GM12878 (cell line): ENCODE measurements around the gene SYMPK. TPM values are rescaled to one million over a fixed set of nuclear protein-coding genes. Genes with fewer than 3 reads are reported as not detected.

Experiments
- ATAC-seq: fragments of 200-7000 bp; cut with Tn5 transposase; 3 replicates; pipeline ENCODE4 v1.9.1; 2020; ENCODE audit warnings: mild to moderate bottlenecking, moderate library complexity
- BruUV-seq: library from RNA; stranded (reverse); fragments of 400-500 nt; replicated peaks from 2 replicates; lab custom pipeline; 2021; lab: Mats Ljungman, UMichigan
- CTCF ChIA-PET: fragments of 300-600 bp; sonication (Branson Sonifier 250); formaldehyde crosslinking; extraction: SDS; loops from one replicate; lab custom pipeline; 2021; ENCODE audit warnings: inconsistent platforms; lab: Yijun Ruan, JAX
- POLR2A ChIA-PET: fragments of 350-600 bp; formaldehyde crosslinking; extraction: SDS; loops from one replicate; lab custom pipeline; 2021; ENCODE audit warnings: inconsistent platforms; lab: Charles Lee
- RAD21 ChIA-PET: fragments of 300-600 bp; sonication (Branson Sonifier 250); formaldehyde crosslinking; loops from one replicate; lab custom pipeline; 2023; ENCODE audit warnings: antibody characterized with exemption; ENCODE audit not compliant: unreplicated experiment; lab: Charles Lee
- SMC1A ChIA-PET: fragments of 300-600 bp; sonication (Branson Sonifier 250); formaldehyde crosslinking; loops from one replicate; lab custom pipeline; 2023; ENCODE audit not compliant: unreplicated experiment, uncharacterized antibody; lab: Charles Lee
- DNase-seq: peaks from one replicate; pipeline ENCODE4 v3.0.0-alpha.2; 2011; ENCODE audit warnings: low read depth, low spot score
- FAIRE-seq: peaks from 3 replicates; lab custom pipeline; 2011; peaks lifted over from hg19 to GRCh38; lab: Jason Lieb, UNC
- H2AFZ ChIP-seq: 2 replicates; pipeline ENCODE4 v1.6.0; 2011; ENCODE audit warnings: low read depth, low read length, control low read depth; ENCODE audit not compliant: control insufficient read depth
- H3K27ac ChIP-seq: 2 replicates; pipeline ENCODE4 v1.5.1; 2011; ENCODE audit warnings: control low read depth; ENCODE audit not compliant: control insufficient read depth, insufficient read depth
- H3K27me3 ChIP-seq, 2 experiments: replicated peaks in 1 of 2; 2 replicates each; pipeline versions ENCODE4 v1.6.0 to v1.6.1; 2011; ENCODE audit warnings: low read length in 1 of 2; ENCODE audit not compliant: control insufficient read depth in 2 of 2, insufficient read depth in 2 of 2
- H3K36me3 ChIP-seq, 2 experiments: 2 replicates each; pipeline ENCODE4 v1.5.1; 2011; ENCODE audit warnings: low read length in 1 of 2; ENCODE audit not compliant: control insufficient read depth in 2 of 2, insufficient read depth in 2 of 2
- H3K4me1 ChIP-seq: 2 replicates; pipeline ENCODE4 v1.6.1; 2011; ENCODE audit warnings: mild to moderate bottlenecking, low read length, moderate library complexity, mixed read lengths; ENCODE audit not compliant: control insufficient read depth, insufficient read depth
- H3K4me2 ChIP-seq: 2 replicates; pipeline ENCODE4 v1.6.0; 2011; ENCODE audit warnings: control low read depth; ENCODE audit not compliant: control insufficient read depth, insufficient read depth
- H3K4me3 ChIP-seq: fragments of 200-600 bp; sonication (generic); 2 replicates; pipeline ENCODE4 v1.5.1; 2016
- H3K79me2 ChIP-seq: 2 replicates; pipeline ENCODE4 v1.6.0; 2011; ENCODE audit warnings: low read length; ENCODE audit not compliant: control insufficient read depth, insufficient read depth
- H3K9ac ChIP-seq: 2 replicates; pipeline ENCODE4 v1.8.0; 2011; ENCODE audit warnings: low read length, control low read depth, mixed read lengths; ENCODE audit not compliant: control insufficient read depth, insufficient read depth
- H3K9me3 ChIP-seq: replicated peaks from 3 replicates; pipeline ENCODE4 v1.5.1; 2011; ENCODE audit warnings: mild to moderate bottlenecking, low read length; ENCODE audit not compliant: control insufficient read depth, insufficient read depth
- H4K20me1 ChIP-seq: 2 replicates; pipeline ENCODE4 v1.6.0; 2011; ENCODE audit not compliant: control insufficient read depth, insufficient read depth
- BHLHE40 ChIP-seq, 2 experiments: fragments of 450-650 bp in 1 of 2; IDR thresholded peaks; 2 replicates each; pipeline ENCODE4 v1.6.1; 2011 to 2017; ENCODE audit warnings: low read depth in 2 of 2, borderline replicate concordance in 1 of 2, improper control_type of control experiment in 1 of 2, low read length in 1 of 2, mild to moderate bottlenecking in 1 of 2
- CBX5 ChIP-seq: sonication (generic); IDR thresholded peaks from 2 replicates; pipeline ENCODE4 v1.6.1; 2016; ENCODE audit warnings: low read depth, moderate library complexity, mild to moderate bottlenecking, inconsistent platforms
- DPF2 ChIP-seq: fragments of 450-650 bp; IDR thresholded peaks from 2 replicates; pipeline ENCODE4 v1.6.1; 2017; ENCODE audit warnings: mild to moderate bottlenecking
- EGR1 ChIP-seq, 2 experiments: IDR thresholded peaks; 1 replicate in 1 of 2; 2 replicates in 1 of 2; pipeline ENCODE4 v1.6.1; 2011 to 2012; ENCODE audit warnings: low read depth in 2 of 2, low read length in 2 of 2, borderline replicate concordance in 1 of 2, mild to moderate bottlenecking in 1 of 2, moderate library complexity in 1 of 2
- IKZF1 ChIP-seq: fragments of 450-650 bp; conservative IDR thresholded peaks from 2 replicates; pipeline ENCODE4 v1.6.1; 2017; ENCODE audit warnings: antibody characterized with exemption, mild to moderate bottlenecking
- NRF1 ChIP-seq: conservative IDR thresholded peaks from 2 replicates; pipeline ENCODE4 v1.6.1; 2011; ENCODE audit warnings: mild to moderate bottlenecking, low read depth, low read length, improper control_type of control experiment
- POLR2A ChIP-seq: IDR thresholded peaks from 2 replicates; pipeline ENCODE4 v1.6.1; 2011; ENCODE audit warnings: low read depth, mild to moderate bottlenecking, low read length
- RBBP5 ChIP-seq: fragments of 200-600 bp; sonication (generic); conservative IDR thresholded peaks from 2 replicates; pipeline ENCODE4 v1.6.1; 2016
- SMC3 ChIP-seq: IDR thresholded peaks from 2 replicates; pipeline ENCODE4 v1.6.1; 2011; ENCODE audit warnings: low read length, improper control_type of control experiment, borderline replicate concordance
- WGBS: methylation state at CpG from one replicate; pipeline ENCODE4 v1.1.6; 2016; ENCODE audit warnings: low lambda C conversion rate; ENCODE audit not compliant: insufficient replicate concordance, insufficient coverage; ENCODE audit errors: missing lambda C conversion rate; 5-methylcytosine and 5-hydroxymethylcytosine counted together
- in situ Hi-C: fragments of 300-500 bp; cut with MboI; formaldehyde crosslinking; loops from 9 replicates; pipeline ENCODE4 v1.14.3; 2018; ENCODE audit warnings: mixed read lengths
- intact Hi-C: fragments of 100-400 bp; cut with micrococcal nuclease; formaldehyde crosslinking; loops from one replicate; pipeline ENCODE4 v1.14.2; 2022; ENCODE audit not compliant: unreplicated experiment
- polyA plus RNA-seq, 11 experiments: library from polyadenylated mRNA; depleted of rRNA in 4 of 11; unstranded in 6 of 11; stranded (reverse) in 5 of 11; fragments of >200 nt; fragmentation: Nextera tagmentation in 4 of 11; fragmentation: Illumina TruSeq in 1 of 11; extraction: Ambion mirVana in 4 of 11; extraction: Trizol in 1 of 11; gene quantifications; 1 replicate in 1 of 11; 2 replicates in 10 of 11; pipeline versions ENCODE4 v1.2.1 to v1.2.3, GENCODE V29; 2011 to 2016; ENCODE audit warnings: inconsistent platforms in 2 of 11, missing spikeins in 2 of 11, low read depth in 1 of 11
- total RNA-seq, 4 experiments: library from RNA; depleted of rRNA in 3 of 4; stranded (reverse); fragments of >200 nt in 3 of 4; fragmentation: Illumina TruSeq in 1 of 4; extraction: Trizol in 1 of 4; gene quantifications; 2 replicates each; pipeline versions ENCODE4 v1.2.1 to v1.2.3, GENCODE V29; 2013 to 2021
- TF ChIP-seq, protein P1 (sequence below): fragments of 450-650 bp; IDR thresholded peaks from 2 replicates; pipeline ENCODE4 v1.6.1; 2017; ENCODE audit warnings: mild to moderate bottlenecking, moderate library complexity
- TF ChIP-seq, protein P2 (sequence below): fragments of 450-650 bp; IDR thresholded peaks from 2 replicates; pipeline ENCODE4 v1.6.1; 2017; ENCODE audit warnings: mild to moderate bottlenecking, moderate library complexity

SYMPK gene
- total and polyA plus RNA-seq, 10 of the 15 experiments (the other 5 are each of a cell fraction or from before 2014, with no cell fraction given): 0.49 to 109 (median 42.5) TPM

DNA sequence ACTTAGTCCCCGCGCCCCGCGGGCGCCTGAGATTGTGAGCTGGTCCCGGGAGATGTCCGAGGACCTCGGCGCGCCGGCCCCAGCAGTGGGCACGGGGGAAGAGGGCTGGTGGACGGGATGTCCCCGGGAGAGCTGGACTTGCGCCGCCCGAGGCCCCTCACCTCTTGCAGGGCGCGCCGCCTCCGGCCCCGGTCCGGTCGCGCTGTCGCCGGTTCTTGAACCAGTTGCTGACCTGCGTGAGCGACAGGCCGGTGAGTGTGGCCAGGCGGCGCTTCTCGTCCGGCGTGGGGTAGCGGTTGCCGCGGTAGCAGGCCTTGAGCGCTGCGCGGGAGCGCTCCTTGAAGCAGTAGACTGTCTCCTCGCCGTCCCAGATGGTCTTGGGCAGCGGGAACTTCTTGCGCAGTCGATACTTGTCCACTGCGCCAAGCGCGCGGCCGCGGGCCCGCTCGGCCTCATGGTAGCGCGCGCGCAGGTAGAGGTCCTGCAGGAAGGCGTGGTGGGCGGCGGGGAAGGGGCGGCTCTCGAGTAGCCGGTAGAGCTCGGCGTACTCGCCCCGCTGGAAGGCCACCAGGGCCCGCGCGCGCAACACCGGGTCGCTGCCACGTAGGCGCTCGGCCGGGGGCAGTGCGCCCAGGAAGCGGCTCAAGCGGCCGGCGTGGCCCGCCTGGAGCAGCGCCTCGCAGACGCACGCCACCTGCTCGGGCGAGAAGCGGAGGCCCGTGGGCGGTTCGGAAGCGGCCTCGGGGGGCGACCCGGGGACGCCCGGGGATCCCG is 94.9 kb downstream of the SYMPK start:
- Histone ChIP-seq H3K79me2 (no peaks in the 10 kb centered on the region; the same call in 1 of the 2 replicates), H3K4me2 (peak overlapping the region; percentile 77), H3K9ac (peak overlapping the region; percentile 75; the same call in 1 of the 2 replicates), H2AFZ (peak overlapping the region; percentile 49), H3K4me3 (peak overlapping the region; percentile 98), H3K27me3 (no peaks in the 10 kb centered on the region), H3K4me1 (peaks cover 4% of the 10 kb centered on the region), H3K9me3 (no peaks in the 10 kb centered on the region), H3K36me3 (no peaks in the 10 kb centered on the region), H3K27ac (peak overlapping the region; percentile 9), H4K20me1 (no peaks in the 10 kb centered on the region)
- DNase-seq (no peak), FAIRE-seq (no peak), ATAC-seq (peak; percentile 1)
- RAD21 ChIA-PET: interaction anchor here (1.3 to 3.6 kb wide), 9 partner anchors 27 to 126 kb away, joined by 4 to 63 read pairs (median 25); partner anchors contain the start of genes FBXO46, FOXA3, QPCTL and SNRPD2
- WGBS: 10% methylated on average over 85 of the region's 102 CpGs
- POLR2A ChIA-PET: interaction anchor here (0.6 to 3.3 kb wide), 16 partner anchors 11 to 708 kb away, joined by 3 to 28 read pairs (median 9); partner anchors contain the start of genes DMWD, FBXO46, IRF2BP1 and QPCTL
- in situ Hi-C loops: no loop called here
- SMC1A ChIA-PET: interaction anchor here (1.2 to 3.2 kb wide), 7 partner anchors 11 to 114 kb away, joined by 3 to 17 read pairs (median 7); partner anchors contain the start of genes DMWD, FBXO46 and SYMPK
- CTCF ChIA-PET: interaction anchor here (0.9 to 4.5 kb wide), 10 partner anchors 11 to 226 kb away, joined by 3 to 110 read pairs (median 8); partner anchors contain the start of genes QPCTL and SNRPD2
- BruUV-seq: no TSS peak
- intact Hi-C loops: loop anchor here (2.0 to 5.0 kb wide), 3 partner anchors 25 to 76 kb away; partner anchors contain the start of genes DMWD, FBXO46, MEIOSIN and QPCTL
- TF ChIP-seq EGR1 (IDR thresholded peaks at IDR 0.05; ENCODE audit: borderline replicate concordance in 1 of 2, low read depth in 2 of 2, low read length in 2 of 2) (peak in 1 of 2 experiments; percentile 59; a peak in 1 of 3 replicates), RBBP5 (no peak), SMC3 (0 out of 2 replicates have a peak, but pooled peaks have one; percentile 6), DPF2 (peak; percentile 81), CBX5 (no peak), BHLHE40 (IDR thresholded peaks at IDR 0.05; ENCODE audit: borderline replicate concordance in 1 of 2, low read depth in 2 of 2, low read length in 1 of 2) (peak in 1 of 2 experiments; percentile 59; a peak in 2 of 4 replicates), NRF1 (0 out of 2 replicates have a peak, but pooled peaks have one; percentile 1), IKZF1 (peak; percentile 39), POLR2A (peak; percentile 64)
- TF ChIP-seq, protein P1, sequence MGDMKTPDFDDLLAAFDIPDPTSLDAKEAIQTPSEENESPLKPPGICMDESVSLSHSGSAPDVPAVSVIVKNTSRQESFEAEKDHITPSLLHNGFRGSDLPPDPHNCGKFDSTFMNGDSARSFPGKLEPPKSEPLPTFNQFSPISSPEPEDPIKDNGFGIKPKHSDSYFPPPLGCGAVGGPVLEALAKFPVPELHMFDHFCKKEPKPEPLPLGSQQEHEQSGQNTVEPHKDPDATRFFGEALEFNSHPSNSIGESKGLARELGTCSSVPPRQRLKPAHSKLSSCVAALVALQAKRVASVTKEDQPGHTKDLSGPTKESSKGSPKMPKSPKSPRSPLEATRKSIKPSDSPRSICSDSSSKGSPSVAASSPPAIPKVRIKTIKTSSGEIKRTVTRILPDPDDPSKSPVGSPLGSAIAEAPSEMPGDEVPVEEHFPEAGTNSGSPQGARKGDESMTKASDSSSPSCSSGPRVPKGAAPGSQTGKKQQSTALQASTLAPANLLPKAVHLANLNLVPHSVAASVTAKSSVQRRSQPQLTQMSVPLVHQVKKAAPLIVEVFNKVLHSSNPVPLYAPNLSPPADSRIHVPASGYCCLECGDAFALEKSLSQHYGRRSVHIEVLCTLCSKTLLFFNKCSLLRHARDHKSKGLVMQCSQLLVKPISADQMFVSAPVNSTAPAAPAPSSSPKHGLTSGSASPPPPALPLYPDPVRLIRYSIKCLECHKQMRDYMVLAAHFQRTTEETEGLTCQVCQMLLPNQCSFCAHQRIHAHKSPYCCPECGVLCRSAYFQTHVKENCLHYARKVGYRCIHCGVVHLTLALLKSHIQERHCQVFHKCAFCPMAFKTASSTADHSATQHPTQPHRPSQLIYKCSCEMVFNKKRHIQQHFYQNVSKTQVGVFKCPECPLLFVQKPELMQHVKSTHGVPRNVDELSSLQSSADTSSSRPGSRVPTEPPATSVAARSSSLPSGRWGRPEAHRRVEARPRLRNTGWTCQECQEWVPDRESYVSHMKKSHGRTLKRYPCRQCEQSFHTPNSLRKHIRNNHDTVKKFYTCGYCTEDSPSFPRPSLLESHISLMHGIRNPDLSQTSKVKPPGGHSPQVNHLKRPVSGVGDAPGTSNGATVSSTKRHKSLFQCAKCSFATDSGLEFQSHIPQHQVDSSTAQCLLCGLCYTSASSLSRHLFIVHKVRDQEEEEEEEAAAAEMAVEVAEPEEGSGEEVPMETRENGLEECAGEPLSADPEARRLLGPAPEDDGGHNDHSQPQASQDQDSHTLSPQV: no peak
- TF ChIP-seq, protein P2, sequence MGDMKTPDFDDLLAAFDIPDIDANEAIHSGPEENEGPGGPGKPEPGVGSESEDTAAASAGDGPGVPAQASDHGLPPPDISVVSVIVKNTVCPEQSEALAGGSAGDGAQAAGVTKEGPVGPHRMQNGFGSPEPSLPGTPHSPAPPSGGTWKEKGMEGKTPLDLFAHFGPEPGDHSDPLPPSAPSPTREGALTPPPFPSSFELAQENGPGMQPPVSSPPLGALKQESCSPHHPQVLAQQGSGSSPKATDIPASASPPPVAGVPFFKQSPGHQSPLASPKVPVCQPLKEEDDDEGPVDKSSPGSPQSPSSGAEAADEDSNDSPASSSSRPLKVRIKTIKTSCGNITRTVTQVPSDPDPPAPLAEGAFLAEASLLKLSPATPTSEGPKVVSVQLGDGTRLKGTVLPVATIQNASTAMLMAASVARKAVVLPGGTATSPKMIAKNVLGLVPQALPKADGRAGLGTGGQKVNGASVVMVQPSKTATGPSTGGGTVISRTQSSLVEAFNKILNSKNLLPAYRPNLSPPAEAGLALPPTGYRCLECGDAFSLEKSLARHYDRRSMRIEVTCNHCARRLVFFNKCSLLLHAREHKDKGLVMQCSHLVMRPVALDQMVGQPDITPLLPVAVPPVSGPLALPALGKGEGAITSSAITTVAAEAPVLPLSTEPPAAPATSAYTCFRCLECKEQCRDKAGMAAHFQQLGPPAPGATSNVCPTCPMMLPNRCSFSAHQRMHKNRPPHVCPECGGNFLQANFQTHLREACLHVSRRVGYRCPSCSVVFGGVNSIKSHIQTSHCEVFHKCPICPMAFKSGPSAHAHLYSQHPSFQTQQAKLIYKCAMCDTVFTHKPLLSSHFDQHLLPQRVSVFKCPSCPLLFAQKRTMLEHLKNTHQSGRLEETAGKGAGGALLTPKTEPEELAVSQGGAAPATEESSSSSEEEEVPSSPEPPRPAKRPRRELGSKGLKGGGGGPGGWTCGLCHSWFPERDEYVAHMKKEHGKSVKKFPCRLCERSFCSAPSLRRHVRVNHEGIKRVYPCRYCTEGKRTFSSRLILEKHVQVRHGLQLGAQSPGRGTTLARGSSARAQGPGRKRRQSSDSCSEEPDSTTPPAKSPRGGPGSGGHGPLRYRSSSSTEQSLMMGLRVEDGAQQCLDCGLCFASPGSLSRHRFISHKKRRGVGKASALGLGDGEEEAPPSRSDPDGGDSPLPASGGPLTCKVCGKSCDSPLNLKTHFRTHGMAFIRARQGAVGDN: peak; percentile 40; the same call in 1 of the 2 replicates
